IPS DF 4.7 (cell line): ENCODE measurements around the gene OR51A7.
"Not testable (repeated sequence)": the region's sequence is repeated elsewhere in the genome, so short reads cannot be mapped to it uniquely, and the experiment has no call there.

ENCODE experiments used
- DNase-seq: peaks from one replicate; pipeline ENCODE4 v3.0.0-alpha.2; 2013; ENCODE audit warnings: low spot score; ENCODE audit errors: extremely low read depth

The OR51A7 gene

DNA sequence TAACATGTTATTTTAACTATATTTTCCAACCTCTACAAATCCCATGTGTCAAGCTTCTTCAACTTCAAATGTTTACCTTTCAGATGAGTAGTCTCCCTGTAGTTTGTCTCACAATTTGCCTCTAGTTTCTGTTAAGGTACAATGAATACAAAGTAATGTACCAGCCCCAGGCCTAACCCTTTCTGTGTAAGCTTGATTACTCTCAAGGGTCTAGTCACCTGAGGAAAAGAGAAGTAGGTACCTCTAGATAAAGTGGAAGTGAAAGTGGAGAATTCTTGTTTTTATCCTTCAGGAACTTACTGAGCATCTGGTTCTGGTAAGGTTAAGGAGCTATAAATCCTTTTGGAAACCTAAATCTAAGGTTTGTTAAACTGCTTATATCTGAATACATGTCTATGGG, at the start of gene OR51A7:
OR51A7 (plus strand) TSS at position 300 of the 400 bp plus-strand sequence. CDS start 3,587 bp downstream, outside the sequence.
- DNase-seq, result no peak

DNA sequence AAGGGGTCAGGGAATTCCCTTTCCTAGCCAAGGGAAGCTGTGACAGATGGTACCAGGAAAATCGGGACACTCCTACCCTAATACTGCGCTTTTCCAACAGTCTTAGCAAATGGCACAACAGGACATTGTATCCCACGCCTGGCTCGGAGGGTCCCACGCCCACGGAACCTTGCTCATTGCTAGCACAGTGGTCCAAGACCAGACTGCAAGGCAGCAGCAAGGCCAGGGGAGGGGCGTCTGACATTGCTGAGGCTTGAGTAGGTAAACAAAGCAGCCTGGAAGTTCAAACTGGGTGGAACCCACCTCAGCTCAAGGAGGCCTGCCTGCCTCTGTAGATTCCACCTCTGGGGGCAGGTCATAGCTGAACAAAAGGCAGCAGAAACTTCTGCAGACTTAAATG, 49.3 kb upstream of the OR51A7 start:
- DNase-seq, result not testable (repeated sequence)

- peak; percentile 58 for DNase-seq
Measured at GRCh38 chr11:4862447-4863236, 40.9 kb upstream of the OR51A7 start.

- DNase-seq, result no peak
Measured at GRCh38 chr11:4863876-4864275, 39.7 kb upstream of the OR51A7 start.

DNA sequence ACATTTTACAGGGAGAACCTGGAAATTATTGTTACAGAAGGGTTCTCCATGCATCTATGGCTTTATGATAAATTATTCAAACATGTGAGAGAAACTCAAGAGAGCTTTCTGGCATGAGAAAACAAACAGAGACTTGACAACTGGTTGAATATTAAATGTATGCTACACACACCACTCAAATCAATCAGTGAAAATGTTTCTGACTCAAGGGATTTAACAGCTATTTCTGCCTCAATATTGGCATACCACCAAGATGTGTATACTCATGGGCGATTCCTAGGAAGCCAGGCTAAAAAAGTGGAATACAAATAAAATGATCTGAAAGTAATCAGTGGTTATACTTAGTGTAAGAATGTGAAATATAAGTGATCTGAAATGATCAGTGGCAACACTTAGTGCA, 37.7 kb upstream of the OR51A7 start:
- no peak for DNase-seq

GRCh38 chr11:4881188-4881587, 22.4 kb upstream of the OR51A7 start:
- no peak for DNase-seq

DNA sequence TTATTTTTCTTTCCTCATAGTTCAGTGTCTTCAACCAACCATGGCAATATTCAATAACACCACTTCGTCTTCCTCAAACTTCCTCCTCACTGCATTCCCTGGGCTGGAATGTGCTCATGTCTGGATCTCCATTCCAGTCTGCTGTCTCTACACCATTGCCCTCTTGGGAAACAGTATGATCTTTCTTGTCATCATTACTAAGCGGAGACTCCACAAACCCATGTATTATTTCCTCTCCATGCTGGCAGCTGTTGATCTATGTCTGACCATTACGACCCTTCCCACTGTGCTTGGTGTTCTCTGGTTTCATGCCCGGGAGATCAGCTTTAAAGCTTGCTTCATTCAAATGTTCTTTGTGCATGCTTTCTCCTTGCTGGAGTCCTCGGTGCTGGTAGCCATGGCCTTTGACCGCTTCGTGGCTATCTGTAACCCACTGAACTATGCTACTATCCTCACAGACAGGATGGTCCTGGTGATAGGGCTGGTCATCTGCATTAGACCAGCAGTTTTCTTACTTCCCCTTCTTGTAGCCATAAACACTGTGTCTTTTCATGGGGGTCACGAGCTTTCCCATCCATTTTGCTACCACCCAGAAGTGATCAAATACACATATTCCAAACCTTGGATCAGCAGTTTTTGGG, 21.6 kb upstream of the OR51A7 start, which contains the start of gene OR51T1:
OR51T1 (plus strand) TSS at position 41 of the 641 bp plus-strand sequence; CDS start at position 41, 0 bp downstream.
- DNase-seq, result no peak

- DNase-seq, result no peak
Measured at GRCh38 chr11:4882543-4882942, 21.0 kb upstream of the OR51A7 start.

DNA sequence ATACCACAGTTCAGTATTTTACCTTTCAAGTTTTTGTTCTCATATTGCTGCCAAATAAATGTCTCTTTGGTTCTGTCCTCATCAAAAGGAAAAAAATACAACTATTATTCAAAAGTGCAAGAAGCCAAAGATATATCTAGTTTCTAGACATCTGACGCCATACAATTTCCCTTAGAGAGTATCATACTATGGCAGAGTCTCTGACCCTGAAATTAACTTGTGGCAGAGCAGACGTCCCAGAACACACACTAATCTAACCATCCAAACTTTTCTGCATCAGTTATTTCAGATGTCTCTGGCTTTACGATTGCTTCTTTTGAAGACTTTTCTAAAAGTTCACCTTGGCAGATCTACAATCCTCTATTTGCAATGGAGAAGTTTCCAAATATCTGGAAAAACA, 19.2 kb upstream of the OR51A7 start:
- DNase-seq, result no peak

GRCh38 chr11:4886186-4886585, 17.4 kb upstream of the OR51A7 start:
- DNase-seq, result no peak

DNA sequence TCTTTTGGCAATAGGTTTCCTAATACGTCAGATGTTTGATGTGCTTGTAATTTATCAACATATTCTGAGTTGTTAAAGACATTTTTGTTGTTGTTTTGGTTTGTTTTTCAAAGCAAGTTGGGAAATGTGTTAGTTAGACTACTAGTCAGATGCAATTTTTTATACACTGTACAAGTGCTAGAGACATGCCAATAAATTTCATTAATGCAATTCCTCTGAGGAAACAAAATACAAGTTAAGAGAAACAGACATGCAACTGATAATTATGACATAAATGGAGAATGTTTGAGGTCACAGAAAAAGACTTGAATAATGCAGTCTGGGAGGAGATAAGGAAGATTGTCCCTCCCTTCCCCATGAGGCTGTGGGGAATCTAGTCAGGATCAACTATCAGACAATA, 16.0 kb upstream of the OR51A7 start:
- no peak for DNase-seq

DNA sequence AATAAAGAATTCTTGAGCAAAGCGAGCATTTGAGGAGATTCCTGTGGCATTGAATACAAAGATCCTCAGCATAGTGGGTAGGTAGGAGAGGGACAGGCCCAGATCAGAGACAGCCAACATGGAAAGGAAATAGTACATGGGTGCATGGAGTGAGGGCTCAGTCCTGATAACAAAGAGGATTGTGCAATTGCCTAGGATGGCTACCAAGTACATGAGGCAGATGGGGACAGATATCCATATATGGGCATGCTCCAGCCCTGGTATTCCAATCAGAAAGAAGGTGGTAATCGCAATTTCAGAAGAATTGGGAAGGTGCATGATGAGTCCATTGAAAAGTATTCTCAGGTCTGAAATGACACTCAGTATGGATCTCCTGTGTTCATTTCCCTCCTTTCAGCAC, 13.3 kb upstream of the OR51A7 start:
- DNase-seq, result no peak

DNA sequence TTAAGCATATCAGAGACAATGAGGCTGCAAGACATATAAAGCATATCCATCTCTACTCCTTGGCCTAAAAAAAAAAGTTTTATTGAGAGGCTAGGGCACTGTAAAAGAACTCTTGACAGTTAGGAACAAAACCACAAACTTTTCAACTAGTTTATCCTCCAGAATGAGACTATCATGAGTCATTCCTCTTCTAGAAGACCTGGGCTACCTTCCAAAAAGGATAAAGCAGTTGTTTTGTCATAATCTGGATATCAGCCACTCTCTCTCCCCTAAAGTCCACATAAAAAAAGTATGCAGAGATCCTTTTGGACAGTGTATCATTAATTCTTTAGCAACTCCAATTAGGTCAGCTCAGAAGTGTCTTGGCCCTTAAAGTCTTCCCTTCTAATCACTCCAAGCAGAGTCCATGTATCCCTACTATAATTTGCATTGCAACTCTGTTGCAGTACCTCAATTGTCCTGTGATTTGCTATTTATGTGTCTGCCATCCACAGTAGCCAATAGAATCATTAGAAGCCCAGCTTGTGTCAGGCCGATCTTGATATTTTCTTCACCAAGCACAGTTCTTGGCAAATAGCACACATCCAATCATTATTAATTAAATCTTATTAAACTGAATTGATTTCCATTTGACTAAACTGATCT, 11.5 kb upstream of the OR51A7 start:
- DNase-seq, result no peak

DNA sequence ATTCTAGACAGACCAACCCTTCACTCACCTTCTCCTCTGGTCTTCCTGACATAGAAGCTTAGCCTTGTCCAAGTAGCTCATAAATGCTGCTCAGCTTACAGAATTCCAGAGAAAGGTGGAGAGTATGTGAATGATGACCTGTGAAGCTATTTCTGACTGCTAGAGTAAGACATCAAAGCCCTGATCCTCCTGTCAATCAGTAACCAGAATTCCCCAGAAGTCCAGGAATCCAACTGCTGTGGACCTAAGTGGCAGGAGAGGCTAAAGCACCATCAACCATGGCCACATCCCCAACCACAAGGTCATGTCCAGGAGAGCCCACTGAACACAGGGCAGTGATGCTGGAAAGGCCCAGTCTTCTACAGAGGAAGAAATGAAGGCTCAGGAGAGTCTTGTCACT, 13.0 kb downstream of the OR51A7 start:
- DNase-seq, result no peak

DNA sequence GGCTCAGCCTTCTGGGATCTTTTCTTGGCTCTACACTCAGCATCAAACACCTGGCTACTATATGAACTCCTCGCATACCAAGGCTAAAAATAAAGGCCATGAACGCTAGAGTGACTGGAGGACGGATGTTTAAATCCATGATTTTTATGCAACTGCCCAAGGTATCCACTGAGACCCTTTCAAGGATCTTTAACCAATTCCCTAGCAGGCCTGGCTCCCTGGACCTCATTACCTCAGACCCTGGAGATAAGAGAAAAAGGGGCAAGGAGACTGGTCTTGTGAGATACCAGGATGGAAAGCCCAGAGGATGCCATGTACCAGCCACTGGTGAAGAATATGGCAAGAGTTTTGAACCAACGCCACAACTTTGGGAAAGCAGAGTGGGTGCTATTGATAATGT, 15.7 kb downstream of the OR51A7 start, which contains the start of gene OR51G2:
OR51G2 (minus strand) TSS at position 101 of the 400 bp plus-strand sequence. CDS start 3,687 bp downstream, outside the sequence.
- DNase-seq, result no peak

- DNase-seq, result no peak
Measured at GRCh38 chr11:4921796-4922195, 18.2 kb downstream of the OR51A7 start.

GRCh38 chr11:4922304-4922703, 18.7 kb downstream of the OR51A7 start:
- DNase-seq, result no peak

DNA sequence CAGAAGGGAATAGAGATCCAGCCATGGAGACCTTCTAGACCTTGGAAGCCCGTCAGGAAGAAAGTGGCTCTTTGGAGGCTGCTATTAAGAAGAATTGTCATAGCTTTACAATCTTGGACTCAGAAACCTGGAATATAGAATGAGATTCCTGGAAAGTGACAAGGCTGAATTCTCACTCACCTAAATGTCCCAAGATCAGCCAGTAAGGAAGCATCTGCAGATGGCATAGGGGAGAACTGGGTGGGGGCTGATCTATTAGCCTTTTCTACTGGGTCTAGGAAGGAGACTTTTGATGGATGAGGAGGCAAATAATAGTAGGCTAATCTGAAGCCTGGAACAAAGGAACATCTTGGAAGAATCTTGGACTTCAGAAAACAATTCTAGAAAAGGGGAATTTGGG, 20.7 kb downstream of the OR51A7 start, which contains the start of gene OR51G1:
OR51G1 (minus strand) TSS at position 101 of the 400 bp plus-strand sequence; CDS start at position 101, 0 bp downstream.
- no peak for DNase-seq

- DNase-seq, result no peak
Measured at GRCh38 chr11:4926608-4927007, 23.0 kb downstream of the OR51A7 start.

DNA sequence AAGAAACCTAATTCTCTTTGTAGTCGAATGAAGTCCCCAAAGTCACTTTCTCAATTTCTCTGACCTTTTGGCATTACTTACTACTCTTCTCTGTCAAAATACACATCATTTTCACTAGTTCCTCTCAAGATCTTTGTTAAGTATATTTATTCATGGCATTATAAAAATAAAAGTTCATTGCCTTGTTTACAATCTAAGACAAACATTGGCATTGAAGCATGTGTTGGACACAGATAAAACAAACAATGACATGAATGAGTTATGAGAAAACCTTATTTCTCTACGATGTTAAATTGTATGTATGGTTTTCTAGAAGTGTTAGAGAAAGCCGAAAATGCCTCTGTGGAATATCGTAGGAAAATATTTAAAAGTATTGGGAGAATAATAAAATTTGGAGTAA, 29.2 kb downstream of the OR51A7 start:
- no peak for DNase-seq

- no peak for DNase-seq
Measured at GRCh38 chr11:4936745-4937144, 33.2 kb downstream of the OR51A7 start.

- no peak for DNase-seq
Measured at GRCh38 chr11:4947505-4947904, 43.9 kb downstream of the OR51A7 start, which contains the start of gene OR51A4. TSS of gene OR51A4 (minus strand) at chr11:4947605. CDS start at chr11:4947100, 505 bp downstream.
